Neural cell (in vitro differentiated cells): ENCODE measurements around the gene CHML.

ENCODE experiments used
- EP300 ChIP-seq: fragments of 450-650 bp; conservative IDR thresholded peaks from 2 replicates; pipeline ENCODE4 v1.6.1; 2014; ENCODE audit warnings: antibody characterized with exemption, mild to moderate bottlenecking, moderate library complexity; ENCODE audit not compliant: poor library complexity, severe bottlenecking
- POLR2AphosphoS5 ChIP-seq: IDR thresholded peaks from 2 replicates; pipeline ENCODE4 v1.6.1; 2012
- TAF1 ChIP-seq: IDR thresholded peaks from 2 replicates; pipeline ENCODE4 v1.6.1; 2012; ENCODE audit warnings: low read depth
- TF ChIP-seq, protein P1 (sequence below): fragments of 450-650 bp; IDR thresholded peaks from 2 replicates; pipeline ENCODE4 v1.5.1; 2014; ENCODE audit warnings: antibody characterized with exemption, mild to moderate bottlenecking, moderate library complexity; ENCODE audit not compliant: poor library complexity, severe bottlenecking

- TF ChIP-seq, protein P1, sequence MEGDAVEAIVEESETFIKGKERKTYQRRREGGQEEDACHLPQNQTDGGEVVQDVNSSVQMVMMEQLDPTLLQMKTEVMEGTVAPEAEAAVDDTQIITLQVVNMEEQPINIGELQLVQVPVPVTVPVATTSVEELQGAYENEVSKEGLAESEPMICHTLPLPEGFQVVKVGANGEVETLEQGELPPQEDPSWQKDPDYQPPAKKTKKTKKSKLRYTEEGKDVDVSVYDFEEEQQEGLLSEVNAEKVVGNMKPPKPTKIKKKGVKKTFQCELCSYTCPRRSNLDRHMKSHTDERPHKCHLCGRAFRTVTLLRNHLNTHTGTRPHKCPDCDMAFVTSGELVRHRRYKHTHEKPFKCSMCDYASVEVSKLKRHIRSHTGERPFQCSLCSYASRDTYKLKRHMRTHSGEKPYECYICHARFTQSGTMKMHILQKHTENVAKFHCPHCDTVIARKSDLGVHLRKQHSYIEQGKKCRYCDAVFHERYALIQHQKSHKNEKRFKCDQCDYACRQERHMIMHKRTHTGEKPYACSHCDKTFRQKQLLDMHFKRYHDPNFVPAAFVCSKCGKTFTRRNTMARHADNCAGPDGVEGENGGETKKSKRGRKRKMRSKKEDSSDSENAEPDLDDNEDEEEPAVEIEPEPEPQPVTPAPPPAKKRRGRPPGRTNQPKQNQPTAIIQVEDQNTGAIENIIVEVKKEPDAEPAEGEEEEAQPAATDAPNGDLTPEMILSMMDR: no peak
- TF ChIP-seq POLR2AphosphoS5 (no peak), TAF1 (no peak), EP300 (no peak)
Observed at GRCh38 chr1:241631674-241632073, 8.5 kb downstream of the CHML start.
